H1 (cell line): ENCODE data around the gene FOXP2.

Experiments
- ATF3 ChIP-seq: IDR thresholded peaks from 2 replicates; pipeline ENCODE4 v1.6.1; 2011; ENCODE audit warnings: low read depth, mild to moderate bottlenecking, low read length; ENCODE audit not compliant: insufficient read depth
- CHD2 ChIP-seq: IDR thresholded peaks from 2 replicates; pipeline ENCODE4 v1.6.1; 2012; ENCODE audit warnings: low read length, improper control_type of control experiment
- CREB1 ChIP-seq: IDR thresholded peaks from 2 replicates; pipeline ENCODE4 v1.6.1; 2012; ENCODE audit warnings: inconsistent platforms
- CTBP2 ChIP-seq: IDR thresholded peaks from 2 replicates; pipeline ENCODE4 v1.7.0; 2011; ENCODE audit warnings: borderline replicate concordance, mild to moderate bottlenecking, moderate library complexity, mixed read lengths, low read length; ENCODE audit not compliant: insufficient read depth, insufficient read length
- CTCF ChIP-seq, 3 experiments: IDR thresholded peaks; 1 replicate in 2 of 3; 2 replicates in 1 of 3; pipeline versions ENCODE4 v1.5.1 to v1.6.1; 2011; ENCODE audit warnings: low read length in 3 of 3, mild to moderate bottlenecking in 3 of 3, inconsistent platforms in 2 of 3, low read depth in 1 of 3, moderate library complexity in 1 of 3; ENCODE audit not compliant: insufficient read depth in 1 of 3; ENCODE audit errors: control extremely low read depth in 1 of 3
- EP300 ChIP-seq, 2 experiments: IDR thresholded peaks; 1 replicate in 1 of 2; 2 replicates in 1 of 2; pipeline ENCODE4 v1.6.1; 2011 to 2012; ENCODE audit warnings: low read depth in 2 of 2, low read length in 2 of 2, mild to moderate bottlenecking in 2 of 2, borderline replicate concordance in 1 of 2, inconsistent platforms in 1 of 2, moderate library complexity in 1 of 2
- EZH2 ChIP-seq: fragments of 200-600 bp; sonication (generic); IDR thresholded peaks from 2 replicates; pipeline ENCODE4 v1.7.1; 2012; ENCODE audit warnings: low read depth, mild to moderate bottlenecking, moderate library complexity, low read length, inconsistent platforms; ENCODE audit not compliant: severe bottlenecking
- POLR2A ChIP-seq, 2 experiments: IDR thresholded peaks; 1 replicate in 1 of 2; 2 replicates in 1 of 2; pipeline ENCODE4 v1.6.1; 2011; ENCODE audit warnings: low read depth in 2 of 2, low read length in 2 of 2, mild to moderate bottlenecking in 2 of 2; ENCODE audit errors: control extremely low read depth in 1 of 2
- POLR2AphosphoS5 ChIP-seq: IDR thresholded peaks from 2 replicates; pipeline ENCODE4 v1.6.1; 2011; ENCODE audit warnings: low read depth, low read length
- SIX5 ChIP-seq: IDR thresholded peaks from 2 replicates; pipeline ENCODE4 v1.6.1; 2011; ENCODE audit warnings: mild to moderate bottlenecking, low read depth, low read length
- SP1 ChIP-seq: IDR thresholded peaks from 2 replicates; pipeline ENCODE4 v1.6.1; 2011; ENCODE audit warnings: low read depth, low read length
- SUZ12 ChIP-seq: fragments of 200-600 bp; sonication (generic); IDR thresholded peaks from 2 replicates; pipeline ENCODE4 v1.6.1; 2012; ENCODE audit warnings: mild to moderate bottlenecking, inconsistent platforms, low read length, moderate library complexity, mixed read lengths
- USF2 ChIP-seq: IDR thresholded peaks from 2 replicates; pipeline ENCODE4 v1.6.1; 2011; ENCODE audit warnings: low read length, improper control_type of control experiment
- YY1 ChIP-seq: IDR thresholded peaks from 2 replicates; pipeline ENCODE4 v1.6.1; 2011; ENCODE audit warnings: low read depth, mild to moderate bottlenecking, low read length

GRCh38 chr7:114662002-114662677, 247.5 kb downstream of the FOXP2 start:
- TF ChIP-seq SUZ12 (no peak), EZH2 (no peak), POLR2AphosphoS5 (no peak), CHD2 (no peak), CTCF (IDR thresholded peaks at IDR 0.05; ENCODE audit: control extremely low read depth in 1 of 3, insufficient read depth in 1 of 3, low read depth in 1 of 3, low read length in 3 of 3) (no peak), USF2 (no peak), SIX5 (no peak), YY1 (no peak), ATF3 (no peak), CTBP2 (no peak), SP1 (no peak), EP300 (IDR thresholded peaks at IDR 0.05; ENCODE audit: borderline replicate concordance in 1 of 2, low read depth in 2 of 2, low read length in 2 of 2) (no peak), POLR2A (IDR thresholded peaks at IDR 0.05; ENCODE audit: control extremely low read depth in 1 of 2, low read depth in 2 of 2, low read length in 2 of 2) (no peak), CREB1 (no peak)
